Vagina (tissue), 2 donors: ENCODE results near the gene ZNF586.

ENCODE experiments used
- CTCF ChIP-seq, 3 experiments: fragments of 450-650 bp in 2 of 3; fragments of 200-600 bp in 1 of 3; sonication (generic) in 1 of 3; IDR thresholded peaks; one replicate each; pipeline ENCODE4 v1.5.1; 2017 to 2019; ENCODE audit warnings: antibody characterized with exemption in 3 of 3, mild to moderate bottlenecking in 2 of 3, moderate library complexity in 2 of 3
- POLR2A ChIP-seq, 2 donors: fragments of 450-650 bp; IDR thresholded peaks; one replicate each; pipeline ENCODE4 v1.6.1; 2017; ENCODE audit warnings: antibody characterized with exemption in 2 of 2, mild to moderate bottlenecking in 2 of 2, moderate library complexity in 2 of 2
- POLR2AphosphoS5 ChIP-seq, 2 donors: sonication (generic); formaldehyde crosslinking; IDR thresholded peaks; one replicate each; pipeline ENCODE4 v1.9.0; 2017; ENCODE audit warnings: antibody characterized with exemption in 2 of 2, mild to moderate bottlenecking in 2 of 2, low read depth in 1 of 2; ENCODE audit not compliant: insufficient read depth in 1 of 2

- TF ChIP-seq CTCF (IDR thresholded peaks at IDR 0.05) (no peak), POLR2AphosphoS5 (IDR thresholded peaks at IDR 0.05; ENCODE audit: insufficient read depth in 1 of 2, low read depth in 1 of 2) (no peak), POLR2A (IDR thresholded peaks at IDR 0.05) (no peak)
Observed at GRCh38 chr19:57776764-57777296, 7.4 kb downstream of the ZNF586 start.
